Right forelimb (tissue), 1 donor: ENCODE data around the gene SLC7A8.
"Not testable (repeated sequence)": the region's sequence is repeated elsewhere in the genome, so short reads cannot be mapped to it uniquely, and the experiment has no call there.

Experiments used
- DNase-seq: peaks from one replicate; pipeline ENCODE4 v3.0.0-alpha.2; 2018

Gene SLC7A8

DNA sequence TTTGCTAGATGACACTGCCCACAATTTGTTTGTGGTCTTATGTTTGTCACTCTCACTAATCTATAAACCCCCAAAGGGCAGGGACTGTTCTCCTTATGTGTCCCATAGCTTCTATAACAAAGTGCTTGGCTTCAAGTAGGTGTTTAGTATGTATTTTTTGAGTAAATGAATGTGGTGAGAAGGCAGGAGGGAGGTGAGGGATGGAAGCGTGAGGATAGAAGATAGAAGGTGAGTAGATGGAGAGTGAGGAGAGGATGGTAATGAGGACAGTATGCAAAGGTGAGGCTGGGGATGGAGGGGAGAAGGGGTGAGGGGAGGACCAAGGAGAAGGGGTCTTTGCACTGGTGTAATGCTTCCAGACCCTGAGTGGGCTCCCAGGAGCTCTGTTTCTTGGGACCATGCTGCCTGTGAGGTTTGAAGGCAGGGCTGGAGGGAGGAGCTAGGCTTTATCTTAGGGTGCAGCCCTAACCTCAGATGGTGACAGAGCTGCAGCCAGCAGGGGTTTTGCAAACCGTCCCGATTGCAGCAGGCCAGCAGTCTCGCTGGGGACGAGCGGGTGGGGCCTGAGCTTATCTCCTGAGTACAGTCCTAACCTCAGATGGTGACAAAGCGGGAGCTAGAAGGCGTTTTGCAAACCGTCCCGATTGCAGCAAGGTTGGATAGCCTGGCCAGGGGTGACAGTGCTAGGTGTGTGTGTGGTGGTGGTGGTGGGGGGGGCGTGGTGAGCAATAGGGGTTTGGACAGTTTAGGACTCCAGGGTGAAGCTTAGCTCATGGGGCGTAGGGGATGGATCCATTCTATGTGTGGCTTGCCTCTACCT is 70.9 kb downstream of the SLC7A8 start:
- no peak for DNase-seq

DNA sequence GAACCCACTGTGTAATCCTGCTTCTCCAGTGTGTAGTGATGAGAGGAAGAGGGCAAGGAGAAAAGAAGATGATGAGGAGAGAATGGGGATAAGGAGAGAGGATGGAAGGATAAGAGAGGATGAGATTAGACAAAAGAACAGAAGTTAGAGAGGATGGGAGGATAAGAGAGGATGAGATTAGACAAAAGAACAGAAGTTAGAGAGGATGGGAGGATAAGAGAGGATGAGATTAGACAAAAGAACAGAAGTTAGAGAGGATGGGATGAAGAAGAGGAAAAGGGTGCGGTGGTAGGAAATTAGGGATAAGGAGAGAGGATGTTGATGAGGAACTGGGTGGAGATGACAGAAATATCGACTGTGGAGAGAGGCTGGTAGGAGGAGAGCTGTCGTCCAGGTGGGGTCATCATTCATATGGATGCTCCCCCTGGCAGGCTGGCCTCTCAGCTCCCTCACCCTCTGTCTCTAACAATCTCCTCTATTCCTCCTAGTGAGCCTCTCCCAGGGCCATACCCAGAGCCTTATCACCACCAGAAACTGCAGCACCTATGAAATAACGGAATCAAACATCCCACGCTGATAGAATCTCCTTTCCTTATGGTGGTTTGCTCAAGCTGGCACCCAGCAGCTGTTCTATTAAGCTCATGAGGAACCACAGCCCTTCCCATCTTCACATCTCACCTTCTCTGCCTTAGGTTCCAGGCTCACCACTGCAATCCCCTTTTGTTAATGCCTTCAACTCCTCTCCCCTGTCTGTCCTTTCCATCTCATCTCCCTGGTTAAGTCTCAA is 72.7 kb downstream of the SLC7A8 start:
- no peak for DNase-seq

DNA sequence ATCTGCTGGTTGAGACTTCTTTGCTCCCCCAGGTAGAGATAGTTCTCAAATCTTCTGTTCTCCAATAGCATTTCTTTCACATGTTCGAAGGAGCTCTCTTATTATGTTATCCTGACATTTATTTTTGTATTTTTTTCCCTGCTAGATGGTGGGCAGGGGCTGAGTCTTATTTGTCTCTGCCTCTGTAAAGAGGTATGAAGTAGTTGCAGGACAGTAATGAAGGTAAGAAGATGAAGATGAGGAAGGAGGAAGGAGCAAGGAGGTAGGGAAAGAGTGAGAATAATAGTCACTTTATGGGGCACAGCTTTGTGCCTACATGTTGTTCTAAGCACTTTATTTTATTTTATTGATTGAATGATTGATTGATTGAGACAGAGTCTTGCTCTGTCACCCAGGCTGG is 73.7 kb downstream of the SLC7A8 start:
- no peak for DNase-seq

DNA sequence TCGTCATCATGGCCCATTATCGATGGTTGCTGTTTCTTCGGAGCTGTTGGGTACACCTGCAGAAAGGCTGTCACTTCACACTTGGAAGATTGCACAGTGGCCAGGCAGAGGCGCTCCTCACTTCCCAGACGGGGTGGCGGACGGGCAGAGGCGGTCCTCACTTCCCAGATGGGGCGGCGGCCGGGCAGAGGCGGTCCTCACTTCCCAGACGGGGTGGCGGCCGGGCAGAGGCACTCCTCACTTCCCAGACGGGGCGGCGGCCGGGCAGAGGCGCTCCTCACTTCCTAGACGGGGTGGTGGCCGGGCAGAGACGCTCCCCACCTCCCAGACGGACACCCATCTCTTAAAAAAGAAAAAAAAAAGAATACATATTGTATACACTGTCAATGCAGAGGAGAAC is 75.3 kb downstream of the SLC7A8 start:
- DNase-seq, result not testable (repeated sequence)

DNA sequence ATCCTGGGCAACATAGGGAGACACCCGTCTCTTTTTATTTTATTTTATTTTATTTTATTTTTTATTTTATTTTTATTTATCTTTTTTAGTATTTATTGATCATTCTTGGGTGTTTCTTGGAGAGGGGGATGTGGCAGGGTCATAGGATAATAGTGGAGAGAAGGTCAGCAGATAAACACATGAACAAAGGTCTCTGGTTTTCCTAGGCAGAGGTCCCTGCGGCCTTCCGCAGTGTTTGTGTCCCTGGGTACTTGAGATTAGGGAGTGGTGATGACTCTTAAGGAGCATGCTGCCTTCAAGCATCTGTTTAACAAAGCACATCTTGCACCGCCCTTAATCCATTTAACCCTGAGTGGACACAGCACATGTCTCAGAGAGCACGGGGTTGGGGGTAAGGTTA is 75.8 kb downstream of the SLC7A8 start:
- DNase-seq, result not testable (repeated sequence)

DNA sequence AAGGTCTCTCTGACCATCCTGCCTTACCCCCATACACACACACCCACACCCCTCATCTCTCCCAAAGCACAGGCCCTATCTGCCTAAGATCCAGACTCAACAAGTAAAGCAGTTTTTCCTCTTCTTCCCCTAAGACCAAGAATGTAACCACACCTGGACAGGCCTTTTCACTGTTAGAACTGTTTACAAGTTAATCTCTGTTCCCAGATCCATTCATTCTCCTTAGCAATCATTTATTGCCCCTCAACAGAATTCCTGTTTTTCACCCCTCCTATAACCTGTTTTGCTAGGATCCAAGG is 76.8 kb downstream of the SLC7A8 start:
- no peak for DNase-seq

DNA sequence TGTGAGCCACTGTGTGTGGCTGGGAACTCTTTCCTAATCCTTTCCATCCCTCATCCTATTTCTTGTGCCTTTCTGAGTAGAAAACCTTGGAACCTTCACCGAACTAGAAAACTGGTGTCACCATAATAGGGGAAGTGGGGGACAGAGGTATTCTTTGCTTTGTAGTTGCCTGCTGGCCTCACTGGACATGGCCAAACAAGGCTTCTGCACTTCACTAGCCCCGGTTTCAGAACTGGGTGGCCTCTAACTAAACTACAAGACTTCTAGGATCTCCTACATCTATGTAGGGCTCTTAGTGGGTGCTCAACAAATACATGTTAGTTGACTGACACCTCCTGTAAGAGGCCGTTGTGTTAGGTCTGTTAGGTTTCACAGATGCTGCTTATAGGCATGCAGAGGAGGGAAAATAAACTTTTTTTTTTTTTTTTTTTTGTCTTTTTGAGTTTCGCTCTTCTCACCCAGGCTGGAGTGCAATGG is 78.1 kb downstream of the SLC7A8 start:
- DNase-seq, result no peak

DNA sequence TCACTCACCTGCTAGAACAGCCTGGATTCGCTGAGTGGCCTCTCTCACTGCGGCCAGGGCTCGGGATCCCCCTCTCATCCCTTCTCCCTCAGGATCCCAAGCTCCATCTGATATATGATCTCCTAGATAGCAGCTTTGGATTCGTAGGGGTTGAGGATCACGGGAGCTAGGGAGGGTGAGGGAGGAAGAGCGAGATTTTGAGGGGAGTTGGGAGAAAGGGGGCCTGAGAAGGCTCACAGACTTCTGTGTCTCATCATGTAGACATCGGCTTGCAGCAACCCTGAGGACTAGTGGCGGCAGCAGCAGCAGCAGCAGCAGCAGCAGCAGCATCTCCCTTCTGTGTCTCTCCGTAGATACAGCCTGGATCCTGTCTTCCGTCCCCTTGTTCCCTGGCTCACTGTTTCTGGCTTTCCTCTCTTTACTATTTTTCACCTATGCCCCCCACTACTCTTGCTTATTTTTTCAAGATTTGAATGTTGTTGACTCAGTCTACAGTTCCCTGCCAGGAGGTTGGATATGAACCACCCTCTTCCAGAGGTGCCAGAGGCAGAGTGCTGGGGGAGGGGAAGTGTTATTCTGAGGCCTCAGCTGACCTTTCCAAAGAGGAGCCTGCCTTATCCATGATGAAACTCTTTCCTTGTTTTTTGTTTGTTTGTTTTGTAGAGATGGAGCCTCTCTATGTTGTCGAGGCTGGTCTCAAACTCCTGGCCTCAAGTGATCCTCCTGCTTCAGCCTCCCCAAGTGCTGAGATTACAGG is 78.7 kb downstream of the SLC7A8 start, which contains the start of gene CIROP:
CIROP (minus strand) TSS at position 399 of the 757 bp plus-strand sequence; CDS start at position 330, 69 bp downstream.
- no peak for DNase-seq

DNA sequence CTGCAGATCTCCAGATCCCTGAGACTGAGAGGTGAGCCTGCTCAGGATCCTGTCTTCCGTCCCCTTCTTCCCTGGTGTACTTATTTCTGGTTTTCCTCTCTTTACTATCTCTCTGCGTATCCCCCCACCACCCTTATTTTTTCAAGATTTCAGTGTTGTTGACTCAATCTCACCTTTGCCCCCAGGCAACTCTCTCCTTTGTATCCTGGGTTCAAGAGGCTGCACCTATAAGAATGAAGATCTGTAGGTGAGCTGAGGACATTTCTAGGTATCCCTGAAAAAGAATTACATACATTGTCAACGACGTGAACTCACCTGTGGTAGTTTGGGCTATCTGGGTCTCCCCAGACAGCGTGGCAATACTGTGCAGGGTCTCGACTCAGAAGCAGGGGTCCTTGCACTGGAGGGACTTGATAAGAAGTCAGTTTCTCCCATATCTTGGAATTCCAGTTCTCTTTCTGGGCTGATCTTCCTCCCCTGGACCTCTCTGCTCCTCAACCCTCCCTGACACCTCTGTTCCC is 79.3 kb downstream of the SLC7A8 start:
- no peak for DNase-seq

DNA sequence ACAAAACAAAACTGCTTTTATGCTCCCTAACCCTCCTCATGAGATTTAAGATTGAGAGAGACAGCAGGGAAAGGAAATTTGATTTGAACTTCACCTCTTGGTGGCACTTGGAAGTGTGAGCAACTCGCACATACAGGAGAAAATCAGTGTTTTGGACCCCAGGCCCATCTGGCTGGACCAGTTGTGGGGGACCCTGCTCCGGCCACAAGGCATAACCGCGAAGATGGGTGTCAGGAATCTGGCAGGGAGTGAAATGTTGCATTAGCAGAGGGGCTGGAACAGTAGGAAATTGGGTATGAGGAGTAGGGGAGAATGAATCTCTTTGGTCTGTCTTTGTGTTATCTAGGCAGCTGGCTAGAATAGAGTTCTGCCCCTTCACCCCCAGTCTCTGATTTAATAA is 79.9 kb downstream of the SLC7A8 start:
- no peak for DNase-seq

DNA sequence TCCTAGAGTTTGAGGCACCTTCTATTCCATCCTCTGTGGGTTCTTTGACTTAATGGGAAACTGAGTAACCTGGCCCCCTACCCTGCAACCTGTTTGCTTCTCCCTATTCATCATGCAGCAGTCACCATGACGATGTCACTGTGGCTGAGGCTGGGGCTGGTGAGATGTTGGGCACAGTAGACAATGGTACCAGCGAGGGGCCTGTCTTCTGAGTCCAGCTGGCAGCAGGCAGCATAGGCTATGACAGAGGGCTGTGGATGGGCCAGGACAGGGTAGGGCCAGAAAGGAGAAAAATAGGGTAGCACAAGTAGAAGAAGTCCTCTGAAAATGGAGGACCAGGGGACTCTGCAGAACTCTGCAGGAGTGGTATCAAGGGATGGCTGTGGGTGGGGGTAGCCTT is 80.7 kb downstream of the SLC7A8 start:
- no peak for DNase-seq

DNA sequence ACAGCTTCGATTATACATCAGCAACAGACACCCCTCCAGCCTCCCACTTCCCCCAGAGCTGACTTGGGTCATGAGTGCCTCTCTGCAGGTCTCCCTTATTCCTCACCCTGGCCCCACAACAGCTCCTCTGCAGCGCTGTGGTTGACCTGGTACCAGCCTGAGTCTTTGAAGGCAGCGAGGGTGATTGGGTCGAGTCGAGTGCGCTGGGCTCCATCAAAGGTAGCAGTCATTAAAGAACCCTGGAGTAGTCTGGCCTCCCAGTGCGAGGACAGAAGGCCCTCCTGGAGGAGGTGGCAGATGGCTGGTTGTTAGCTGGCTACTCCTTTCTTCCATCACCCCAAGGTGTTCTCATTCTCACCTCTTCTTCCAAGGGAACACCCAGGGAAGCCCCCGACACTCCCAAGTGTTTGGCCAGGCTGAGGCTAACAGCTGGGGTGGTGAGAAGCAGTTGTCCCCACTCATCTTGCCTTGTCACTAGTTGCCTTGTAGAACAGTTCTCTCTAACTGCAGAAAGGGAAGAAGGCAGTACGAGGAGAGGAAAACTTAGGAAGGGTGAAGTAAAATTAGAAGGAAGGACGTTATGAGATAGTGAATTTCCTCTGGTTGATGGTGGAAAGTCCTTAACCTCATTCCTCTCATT is 81.4 kb downstream of the SLC7A8 start:
- DNase-seq, result no peak

DNA sequence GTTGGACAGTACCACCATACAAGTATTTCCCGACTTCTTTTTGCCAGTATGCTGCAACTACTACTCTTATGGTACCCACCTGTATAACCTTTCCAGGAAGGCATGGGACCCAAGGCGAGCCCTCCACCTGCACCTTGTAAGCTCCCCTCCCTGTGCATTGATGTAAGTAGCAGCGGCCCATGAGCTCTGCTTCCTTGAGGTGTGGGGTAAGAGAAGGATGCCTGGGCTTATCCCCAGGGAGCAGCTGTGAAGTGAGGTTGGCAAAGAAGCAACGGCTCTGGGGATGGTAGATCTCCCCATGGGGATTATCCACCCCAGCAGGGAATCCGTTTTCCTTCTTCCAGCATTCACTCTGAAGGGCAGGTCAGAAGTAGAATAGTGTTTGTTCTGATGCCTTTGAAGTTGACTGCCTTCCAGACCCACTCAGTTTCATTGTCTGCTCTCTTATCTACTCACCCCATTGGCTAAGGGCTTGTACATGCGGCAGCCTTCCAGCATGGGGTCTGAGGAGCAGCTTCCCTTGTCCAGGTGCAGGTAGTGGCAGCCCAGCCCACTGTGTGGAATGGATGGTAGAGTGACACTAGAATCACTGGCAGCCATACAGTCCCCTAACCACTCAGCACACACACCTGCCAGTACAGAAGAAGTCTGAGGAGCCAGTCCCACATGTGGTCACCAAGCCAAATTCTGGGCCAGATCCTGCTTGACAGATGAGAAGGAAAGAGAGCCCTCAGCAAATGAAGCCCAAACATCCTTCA is 82.1 kb downstream of the SLC7A8 start:
- DNase-seq, result no peak

DNA sequence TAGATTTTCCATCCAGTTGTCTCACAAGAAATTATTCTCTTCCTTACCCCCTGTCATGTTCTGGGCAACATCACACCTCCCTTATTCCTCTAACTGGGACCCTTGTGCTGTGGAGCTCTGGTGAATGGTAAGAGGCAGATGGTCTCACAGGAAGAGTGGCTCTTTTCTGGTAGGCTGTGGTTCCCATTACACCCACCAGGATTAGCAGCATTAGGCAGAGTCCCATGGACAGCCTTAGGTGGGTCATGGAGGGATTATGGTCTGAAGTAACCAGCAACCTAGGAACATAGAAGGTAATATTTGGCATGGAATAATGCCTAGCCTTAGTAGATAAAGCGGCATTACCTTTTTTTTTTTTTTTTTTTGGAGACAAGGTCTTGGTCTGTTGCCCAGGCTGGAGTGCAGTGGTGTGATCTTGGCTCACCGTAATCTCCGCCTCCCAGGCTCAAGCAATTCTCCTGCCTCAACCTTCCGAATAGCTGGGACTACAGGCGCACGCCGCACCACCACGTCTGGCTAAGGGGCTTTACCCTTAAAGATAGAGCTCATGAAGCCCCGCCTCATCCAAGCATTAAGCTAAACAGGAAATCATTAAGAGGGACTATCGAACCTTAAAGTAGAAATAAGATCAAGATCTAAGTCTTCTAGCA is 84.1 kb downstream of the SLC7A8 start:
- DNase-seq, result no peak

DNA sequence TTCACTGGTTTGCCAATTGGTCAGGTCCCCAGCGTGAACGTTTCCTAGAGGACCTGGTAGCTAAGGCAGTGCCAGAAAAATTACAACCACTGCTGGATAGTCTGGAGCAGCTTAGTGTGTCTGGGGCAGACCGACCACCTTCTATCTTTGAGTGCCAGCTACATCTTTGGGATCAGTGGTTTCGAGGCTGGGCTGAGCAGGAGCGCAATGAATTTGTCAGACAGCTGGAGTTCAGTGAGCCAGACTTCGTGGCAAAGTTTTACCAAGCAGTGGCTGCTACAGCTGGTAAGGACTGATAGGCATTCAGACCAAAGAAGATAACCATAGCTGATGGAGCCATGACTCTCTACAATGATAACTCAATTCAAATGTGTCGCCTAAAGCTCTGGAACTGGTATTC is 85.7 kb downstream of the SLC7A8 start:
- no peak for DNase-seq

DNA sequence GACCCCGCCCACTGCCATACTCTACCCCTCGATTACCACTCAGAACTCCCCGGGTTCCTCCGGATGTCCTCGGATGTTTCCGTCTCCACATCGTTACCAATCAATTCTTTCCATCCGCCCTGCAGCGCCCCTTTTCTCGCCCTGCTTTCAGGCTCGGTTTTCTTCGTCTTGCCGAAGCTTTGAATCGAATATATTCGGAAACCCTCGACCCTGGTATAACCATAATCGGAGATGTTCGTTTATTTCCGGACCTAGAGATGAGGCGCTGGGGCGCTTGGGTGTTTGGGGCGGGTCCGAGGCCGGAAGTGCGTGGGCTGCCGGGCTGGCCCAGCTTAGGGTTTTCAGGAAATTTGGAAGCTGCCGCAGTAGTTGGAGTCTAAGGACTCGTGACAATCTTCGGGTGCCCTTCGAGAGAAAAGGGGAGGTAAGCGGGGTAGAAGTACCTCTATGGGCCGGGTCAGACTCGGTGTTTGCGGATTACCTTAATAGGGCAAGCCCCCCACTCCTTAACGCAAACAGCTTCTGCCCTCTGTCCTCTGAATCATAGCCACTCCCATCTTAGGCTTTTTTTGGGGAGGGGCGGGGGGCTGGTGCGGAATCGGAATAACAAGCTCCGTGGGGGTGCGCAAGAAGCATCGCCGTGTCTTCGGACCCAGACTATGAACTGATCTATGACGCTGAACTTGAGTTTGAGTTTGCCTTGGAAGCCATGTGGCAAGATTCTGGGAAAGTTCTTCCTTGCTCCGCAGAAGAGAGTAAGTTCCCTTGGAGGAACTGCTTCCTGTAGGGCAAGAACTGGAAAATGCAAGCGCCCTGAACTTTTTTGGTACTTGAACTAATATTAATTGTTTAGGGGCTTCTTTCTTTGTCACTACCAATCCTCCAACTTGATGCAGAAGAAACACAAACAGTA is 88.0 kb downstream of the SLC7A8 start, which contains the start of gene C14orf119:
C14orf119 (plus strand) TSS at position 310 of the 913 bp plus-strand sequence. CDS start 2,154 bp downstream, outside the sequence.
- peak; percentile 99 for DNase-seq

DNA sequence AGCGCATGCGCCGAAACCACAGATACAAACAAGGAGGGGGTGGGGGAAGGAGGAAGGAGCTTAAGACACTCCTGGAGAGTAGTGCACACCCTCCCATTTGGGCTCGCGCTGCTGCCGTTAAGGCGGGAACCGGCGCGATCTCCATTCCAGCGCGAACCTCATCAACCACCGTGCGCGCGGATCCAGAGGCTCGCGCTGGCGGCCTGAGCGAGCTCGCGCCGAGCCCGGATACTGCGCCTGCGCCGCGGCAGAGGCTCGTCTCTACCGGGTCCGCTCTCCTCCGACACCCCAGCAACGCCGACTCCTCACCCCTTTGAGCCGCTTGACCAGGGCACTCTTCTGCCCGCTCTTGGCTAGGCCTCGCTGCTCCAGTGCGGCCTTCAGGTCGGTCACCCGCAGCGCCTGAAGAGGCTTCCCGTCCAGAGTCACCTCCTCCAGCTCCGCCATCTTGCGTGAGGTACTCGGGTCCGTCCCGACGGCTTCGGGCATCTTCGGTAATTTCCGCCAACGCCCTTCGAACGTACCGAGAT is 88.7 kb downstream of the SLC7A8 start, which contains the start of gene ACIN1:
ACIN1 (minus strand) TSS at position 471 of the 530 bp plus-strand sequence; CDS start at position 447, 24 bp downstream.
- no peak for DNase-seq

DNA sequence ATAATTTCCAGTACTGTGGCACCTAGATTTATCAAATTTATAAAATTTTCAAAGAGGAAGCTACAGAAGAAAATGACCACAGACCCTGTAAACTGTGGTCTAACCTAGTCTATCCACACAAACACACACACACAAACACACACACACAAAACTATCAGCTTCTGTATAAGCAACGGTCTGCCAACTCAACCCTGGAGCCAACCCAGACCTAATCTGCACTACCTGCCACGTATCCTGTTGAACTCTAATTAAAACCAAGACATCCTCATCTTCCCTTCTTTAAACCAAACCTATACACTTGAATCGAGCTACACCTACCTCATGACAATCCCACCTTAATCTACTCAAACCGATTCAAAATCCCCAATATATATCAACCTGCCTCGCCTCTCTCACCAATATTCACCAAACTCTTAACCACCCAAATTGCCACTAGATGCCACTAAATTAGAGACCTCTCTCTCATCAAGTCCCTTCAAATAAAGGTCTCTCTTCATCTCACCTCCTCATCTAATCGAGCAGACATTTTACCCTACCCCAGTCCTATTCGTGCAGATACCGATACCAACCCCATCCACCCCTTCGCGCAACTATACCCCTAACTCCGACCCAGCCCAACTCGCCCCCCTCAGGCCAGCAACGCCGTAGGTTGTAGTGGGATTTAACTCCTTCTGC is 89.3 kb downstream of the SLC7A8 start:
- no peak for DNase-seq

DNA sequence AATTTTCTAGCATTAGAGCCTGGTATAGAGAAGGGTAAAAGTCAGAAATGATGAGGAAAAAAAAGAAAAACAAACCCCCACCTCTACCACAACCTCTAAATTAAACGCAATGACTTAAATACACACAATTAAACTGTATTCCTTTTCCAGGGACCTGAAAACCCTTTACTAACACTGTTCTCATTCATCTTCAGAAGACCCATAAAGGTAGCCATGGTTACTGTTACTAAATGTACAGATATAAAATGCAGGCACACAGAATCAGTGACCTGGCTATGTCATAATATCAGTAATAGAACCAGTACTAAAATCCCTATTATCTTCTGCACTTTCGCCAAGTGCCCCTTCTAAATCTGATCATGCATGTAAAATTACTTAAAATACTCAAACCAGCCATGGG is 89.9 kb downstream of the SLC7A8 start:
- DNase-seq, result no peak
